Measurements from ENCODE around the gene LSS.

The LSS gene

GRCh38 chr21:46228345-46229051 is at the start of gene LSS:
TSS of gene LSS (minus strand) at chr21:46228774. CDS start at chr21:46228745, 29 bp downstream.
- peak; percentile 67 for DNase-seq

- DNase-seq: no peak
Observed at GRCh38 chr21:46274797-46275390, 46.3 kb upstream of the LSS start.

- no peak for DNase-seq
Observed at GRCh38 chr21:46273341-46273740, 44.8 kb upstream of the LSS start.

- no peak for DNase-seq
Observed at GRCh38 chr21:46269466-46269865, 40.9 kb upstream of the LSS start.

- DNase-seq: no peak
Observed at GRCh38 chr21:46268371-46268770, 39.8 kb upstream of the LSS start.

GRCh38 chr21:46266946-46267345 is 38.4 kb upstream of the LSS start:
- DNase-seq: no peak

- DNase-seq: no peak
Observed at GRCh38 chr21:46265736-46266525, 37.4 kb upstream of the LSS start.

GRCh38 chr21:46264690-46265144 is 36.1 kb upstream of the LSS start:
- no peak for DNase-seq

- no peak for DNase-seq
Observed at GRCh38 chr21:46264046-46264689, 35.6 kb upstream of the LSS start.

- no peak for DNase-seq
Observed at GRCh38 chr21:46256501-46256994, 28.0 kb upstream of the LSS start.

GRCh38 chr21:46255758-46256337 is 27.3 kb upstream of the LSS start:
- no peak for DNase-seq

GRCh38 chr21:46255166-46255565 is 26.6 kb upstream of the LSS start:
- DNase-seq: no peak

- no peak for DNase-seq
Observed at GRCh38 chr21:46254208-46254975, 25.8 kb upstream of the LSS start.

GRCh38 chr21:46253610-46254124 is 25.1 kb upstream of the LSS start:
- DNase-seq: no peak

- DNase-seq: no peak
Observed at GRCh38 chr21:46252840-46253239, 24.3 kb upstream of the LSS start.

- DNase-seq: no peak
Observed at GRCh38 chr21:46250146-46250725, 21.7 kb upstream of the LSS start.

- DNase-seq: no peak
Observed at GRCh38 chr21:46248827-46249226, 20.3 kb upstream of the LSS start.

GRCh38 chr21:46248422-46248782 is 19.8 kb upstream of the LSS start:
- no peak for DNase-seq

- DNase-seq: no peak
Observed at GRCh38 chr21:46247699-46248421, 19.3 kb upstream of the LSS start.

GRCh38 chr21:46246345-46246744 is 17.8 kb upstream of the LSS start:
- DNase-seq: no peak
